GM19452 (cell line): ENCODE results near the gene TNFAIP2.

ENCODE experiments used
- ATAC-seq: cut with Tn5 transposase; IDR thresholded peaks from one replicate; pipeline ENCODE4 v1.9.1; 2021; ENCODE audit not compliant: unreplicated experiment

Gene TNFAIP2

DNA sequence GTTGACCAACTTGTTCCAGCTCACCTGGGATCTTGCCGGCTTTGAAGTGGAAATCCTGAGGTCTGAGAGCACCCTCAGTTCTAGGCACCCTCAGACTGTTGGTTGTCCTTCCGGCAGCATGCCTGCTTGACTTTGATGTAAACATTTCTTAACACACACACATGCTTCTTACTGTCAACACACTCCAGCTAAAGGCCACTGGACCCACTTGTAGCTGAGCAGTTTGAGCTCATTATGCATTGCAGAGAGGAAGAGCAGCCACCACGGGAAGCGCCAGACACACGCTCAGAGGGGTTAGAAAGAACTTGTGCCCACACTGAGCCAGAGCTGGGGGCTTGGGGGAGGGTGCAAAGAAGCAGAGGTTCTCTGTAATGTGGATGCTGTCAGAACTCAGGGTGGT lies 55.8 kb downstream of the TNFAIP2 start:
- no peak for ATAC-seq

DNA sequence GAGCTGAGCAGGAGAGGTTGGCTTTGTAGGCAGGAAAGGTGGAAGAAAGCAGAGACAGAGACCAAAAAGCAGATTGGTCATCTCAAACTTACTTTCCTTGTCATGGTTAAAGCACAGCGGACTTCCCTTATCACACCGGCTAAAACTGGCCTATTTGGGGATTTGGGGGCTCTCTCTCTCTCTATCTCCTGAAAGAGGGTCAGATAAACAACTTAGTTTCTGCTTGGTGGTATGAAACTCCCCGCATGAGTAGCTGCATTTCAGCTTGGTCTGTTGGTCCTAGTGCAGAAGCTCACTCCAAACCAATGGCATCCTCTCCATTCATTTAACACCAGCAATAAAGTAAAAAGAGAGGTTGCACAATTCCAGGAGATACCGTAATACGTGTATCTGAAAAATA lies 57.1 kb downstream of the TNFAIP2 start:
- ATAC-seq, result no peak

DNA sequence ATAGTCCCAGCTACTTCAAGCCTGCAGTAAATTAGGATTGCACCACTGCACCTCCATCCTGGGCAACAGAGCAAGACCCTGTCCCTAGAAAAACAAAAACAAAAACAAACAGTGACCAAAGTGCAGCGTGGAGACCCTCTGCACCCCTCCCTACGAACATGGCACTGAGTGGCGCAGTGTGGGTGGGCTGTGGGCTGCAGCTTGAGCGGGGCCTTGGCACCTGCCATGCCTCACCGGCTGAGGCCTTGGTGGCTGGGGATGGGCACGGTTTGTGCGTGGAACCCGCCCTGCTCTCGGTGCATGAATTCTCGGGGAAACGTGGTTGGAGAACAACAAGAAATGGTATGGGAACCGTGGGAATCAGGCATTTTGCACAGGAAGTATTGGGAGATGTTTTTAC lies 60.8 kb downstream of the TNFAIP2 start:
- no peak for ATAC-seq

DNA sequence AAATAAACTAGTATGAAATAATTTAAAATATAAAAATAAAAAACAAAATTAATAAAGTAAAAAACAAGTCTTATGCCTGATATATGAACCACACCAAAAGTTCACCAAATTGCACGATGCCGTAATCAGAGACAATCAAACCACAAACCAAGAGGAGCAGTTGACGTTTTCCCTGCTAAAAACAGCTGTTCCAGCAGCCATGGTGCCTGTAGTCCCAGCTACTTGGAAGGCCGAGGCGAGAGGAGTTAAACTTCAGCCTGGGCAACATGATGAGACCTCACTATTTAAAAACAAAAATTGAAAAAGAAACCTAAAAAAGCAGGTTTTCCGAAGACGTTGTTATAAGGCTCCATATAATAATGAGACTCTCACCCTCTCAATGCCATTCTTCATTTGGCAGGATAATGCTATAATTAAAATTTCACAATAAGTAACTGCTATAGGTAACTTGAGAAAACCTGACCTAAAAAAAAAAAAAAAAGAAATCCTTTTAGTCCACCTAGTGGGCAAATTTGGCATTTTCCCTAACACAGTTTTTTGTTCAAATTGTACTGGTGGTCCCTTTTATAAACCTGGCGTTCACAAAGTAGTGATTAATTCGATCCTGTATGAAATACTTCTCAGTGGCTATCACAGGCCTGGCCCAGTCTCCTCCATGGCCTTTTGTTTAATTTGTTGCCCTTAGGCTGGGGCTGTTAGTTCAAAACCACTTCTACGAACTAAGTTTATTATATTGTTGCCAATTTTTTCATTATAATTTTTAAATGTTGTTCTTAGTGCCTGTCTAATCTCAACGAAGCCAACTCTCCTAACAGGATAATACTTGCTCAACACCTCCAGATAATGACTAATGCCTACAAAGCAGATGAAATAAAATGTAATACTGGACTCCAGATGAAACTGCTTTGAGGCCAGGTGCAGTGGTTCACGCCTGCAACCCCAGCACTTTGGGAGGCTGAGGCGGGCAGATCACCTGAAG lies 62.1 kb downstream of the TNFAIP2 start:
- ATAC-seq, result no peak

DNA sequence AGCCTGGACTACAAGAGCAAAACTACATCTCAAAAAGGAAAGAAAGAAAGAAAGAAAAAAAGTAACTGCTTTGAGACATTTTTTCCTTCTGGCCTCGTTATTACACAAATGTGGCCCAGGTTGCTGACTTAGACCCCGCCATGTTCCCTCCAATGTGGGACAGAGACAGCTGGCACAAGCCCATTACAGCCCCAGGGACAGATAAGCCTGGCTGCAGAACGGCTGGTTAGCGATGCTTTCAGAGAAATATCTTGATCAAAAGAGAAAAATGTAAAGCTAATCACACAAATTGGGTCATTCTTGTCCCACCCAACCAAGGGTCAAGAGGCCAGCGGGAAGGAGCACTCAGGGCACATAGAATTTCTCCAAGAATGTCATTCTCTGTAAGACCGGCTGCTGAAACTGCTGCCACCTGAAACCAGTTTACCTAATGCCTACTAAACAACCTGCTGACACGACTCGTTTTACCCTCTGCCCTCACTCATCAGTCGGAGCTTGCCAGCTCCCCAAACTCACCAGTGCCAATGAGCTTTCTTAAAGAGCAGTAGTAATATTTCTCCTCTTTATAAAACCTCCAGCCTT lies 63.1 kb downstream of the TNFAIP2 start:
- no peak for ATAC-seq
